HepG2 (cell line): ENCODE data around the gene STK4. TPM values are rescaled to one million over a fixed set of nuclear protein-coding genes. Genes with fewer than 3 reads are reported as not detected.

Source experiments
- ATAC-seq: fragments of 200-7000 bp; cut with Tn5 transposase; 3 replicates; pipeline ENCODE4 v1.9.1; 2020; ENCODE audit warnings: mild to moderate bottlenecking, moderate library complexity
- BruUV-seq: library from RNA; stranded (reverse); fragments of 400-500 nt; replicated peaks from 2 replicates; lab custom pipeline; 2021; lab: Mats Ljungman, UMichigan
- CTCF ChIA-PET: fragments of 300-600 bp; formaldehyde crosslinking; extraction: SDS; loops from one replicate; lab custom pipeline; 2021; ENCODE audit warnings: low total read pairs, inconsistent platforms, low intra/inter-chr PET ratio; lab: Yijun Ruan, JAX
- POLR2A ChIA-PET: fragments of 350-600 bp; sonication (Branson Sonifier 250); formaldehyde crosslinking; loops from one replicate; lab custom pipeline; 2020; ENCODE audit warnings: antibody characterized with exemption, inconsistent platforms; lab: Yijun Ruan, JAX
- DNase-seq: peaks from one replicate; pipeline ENCODE4 v3.0.0-alpha.2; 2015; ENCODE audit warnings: low spot score
- FAIRE-seq: peaks from 3 replicates; lab custom pipeline; 2011; peaks lifted over from hg19 to GRCh38; lab: Jason Lieb, UNC
- H2AFZ ChIP-seq: one replicate; pipeline ENCODE4 v1.6.1; 2011; ENCODE audit warnings: low read length, inconsistent platforms
- H3K27ac ChIP-seq: fragments of 300-600 bp; 3 replicates; pipeline ENCODE4 v1.8.0; 2011; ENCODE audit warnings: mixed run types, mild to moderate bottlenecking, mixed read lengths, low read length, inconsistent platforms; ENCODE audit not compliant: insufficient read depth; ENCODE audit errors: extremely low read length
- H3K27me3 ChIP-seq, 2 experiments: fragments of 200-600 bp in 1 of 2; 2 replicates in 1 of 2; 3 replicates in 1 of 2; pipeline versions ENCODE4 v1.6.0 to v1.8.0; 2011; ENCODE audit warnings: low read length in 2 of 2, mild to moderate bottlenecking in 2 of 2, moderate library complexity in 2 of 2, inconsistent platforms in 1 of 2; ENCODE audit not compliant: insufficient read depth in 2 of 2, control insufficient read depth in 1 of 2
- H3K36me3 ChIP-seq, 2 experiments: fragments of 200-600 bp in 1 of 2; replicated peaks in 1 of 2; 2 replicates in 1 of 2; 3 replicates in 1 of 2; pipeline versions ENCODE4 v1.5.1 to v1.8.0; 2011; ENCODE audit warnings: low read length in 2 of 2, inconsistent platforms in 1 of 2; ENCODE audit not compliant: insufficient read depth in 2 of 2, control insufficient read depth in 1 of 2
- H3K4me1 ChIP-seq: 2 replicates; pipeline ENCODE4 v1.5.1; 2012; ENCODE audit warnings: low read length, inconsistent platforms; ENCODE audit not compliant: insufficient read depth
- H3K4me2 ChIP-seq: 2 replicates; pipeline ENCODE4 v1.6.0; 2011; ENCODE audit warnings: low read depth, low read length, inconsistent platforms
- H3K4me3 ChIP-seq, 3 experiments: fragments of 200-600 bp in 1 of 3; sonication (generic), shearing (Covaris generic) in 1 of 3; replicated peaks in 1 of 3; 2 replicates each; pipeline ENCODE4 v1.5.1; 2011 to 2016; ENCODE audit warnings: low read length in 3 of 3, inconsistent platforms in 2 of 3, low read depth in 2 of 3, mild to moderate bottlenecking in 2 of 3, control low read depth in 1 of 3, mixed read lengths in 1 of 3; ENCODE audit not compliant: insufficient read depth in 1 of 3
- H3K79me2 ChIP-seq: one replicate; pipeline ENCODE4 v1.6.1; 2011; ENCODE audit warnings: low read length, inconsistent platforms; ENCODE audit not compliant: insufficient read depth
- H3K9ac ChIP-seq: 2 replicates; pipeline ENCODE4 v1.6.0; 2011; ENCODE audit warnings: mild to moderate bottlenecking, low read depth, low read length, inconsistent platforms; ENCODE audit not compliant: insufficient read depth
- H3K9me3 ChIP-seq: 2 replicates; pipeline ENCODE4 v1.5.1; 2012; ENCODE audit warnings: mild to moderate bottlenecking, low read length
- H4K20me1 ChIP-seq: 2 replicates; pipeline ENCODE4 v1.6.0; 2011; ENCODE audit warnings: inconsistent platforms, mild to moderate bottlenecking, low read length, moderate library complexity; ENCODE audit not compliant: insufficient read depth
- DMAP1 ChIP-seq: IDR thresholded peaks from 2 replicates; pipeline ENCODE4 v1.6.1; 2016
- HIVEP1 ChIP-seq: sonication (generic); formaldehyde crosslinking; IDR thresholded peaks from 2 replicates; pipeline ENCODE4 v1.4.0; 2020; ENCODE audit warnings: mild to moderate bottlenecking, missing genetic modification reagents
- NCOA1 ChIP-seq: sonication (generic); formaldehyde crosslinking; IDR thresholded peaks from 2 replicates; pipeline ENCODE4 v1.9.0; 2021; ENCODE audit warnings: missing genetic modification reagents
- PLRG1 ChIP-seq: fragments of 450-650 bp; conservative IDR thresholded peaks from 2 replicates; pipeline ENCODE4 v1.6.1; 2016
- PRPF4 ChIP-seq: fragments of 200-400 bp; formaldehyde crosslinking; IDR thresholded peaks from 2 replicates; pipeline ENCODE4 v1.6.1; 2016; ENCODE audit warnings: low read length, low read depth; ENCODE audit not compliant: poor library complexity, severe bottlenecking
- SOX6 ChIP-seq, 2 experiments: fragments of 450-650 bp in 1 of 2; sonication (generic) in 1 of 2; formaldehyde crosslinking in 1 of 2; IDR thresholded peaks; 2 replicates each; pipeline versions ENCODE4 v1.4.0 to v1.6.1; 2017 to 2020; ENCODE audit warnings: antibody characterized with exemption in 1 of 2, mild to moderate bottlenecking in 1 of 2, missing genetic modification reagents in 1 of 2
- TP53 ChIP-seq: sonication (generic); formaldehyde crosslinking; conservative IDR thresholded peaks from 2 replicates; pipeline ENCODE4 v1.4.0; 2020; ENCODE audit warnings: missing genetic modification reagents
- ZFP36 ChIP-seq: fragments of 150-350 bp; IDR thresholded peaks from 2 replicates; pipeline ENCODE4 v1.6.1; 2018; ENCODE audit warnings: borderline replicate concordance, low read length, low read depth; ENCODE audit not compliant: partially characterized antibody
- ZNF44 ChIP-seq: sonication (generic); formaldehyde crosslinking; IDR thresholded peaks from 2 replicates; pipeline ENCODE4 v1.5.1; 2020; ENCODE audit warnings: mild to moderate bottlenecking, missing genetic modification reagents
- ZNF660 ChIP-seq: sonication (generic); formaldehyde crosslinking; IDR thresholded peaks from 2 replicates; pipeline ENCODE4 v1.5.1; 2020; ENCODE audit warnings: mild to moderate bottlenecking, low read depth, missing genetic modification reagents, borderline replicate concordance
- ZNF883 ChIP-seq: sonication (generic); formaldehyde crosslinking; IDR thresholded peaks from 2 replicates; pipeline ENCODE4 v1.5.1; 2020; ENCODE audit warnings: mild to moderate bottlenecking, missing genetic modification reagents; ENCODE audit errors: not compliant biosample characterization
- WGBS: methylation state at CpG from one replicate; pipeline ENCODE4 v1.1.6; 2017; ENCODE audit warnings: low lambda C conversion rate; 5-methylcytosine and 5-hydroxymethylcytosine counted together
- in situ Hi-C: cut with HindIII; loops from 2 replicates; pipeline ENCODE4 v1.10.0; 2017; ENCODE audit warnings: low pct_unique_long_range_greater_than_20kb; ENCODE audit not compliant: extremely low pct_ligation_motif_present
- intact Hi-C: fragments of 100-400 bp; cut with micrococcal nuclease; formaldehyde crosslinking; loops from one replicate; pipeline ENCODE4 v1.10.0; 2022; ENCODE audit not compliant: unreplicated experiment
- polyA plus RNA-seq, 8 experiments: library from polyadenylated mRNA; depleted of rRNA in 3 of 8; stranded (reverse) in 7 of 8; unstranded in 1 of 8; fragments of >200 nt; fragmentation: Illumina TruSeq in 4 of 8; extraction: Trizol in 4 of 8; gene quantifications; 2 replicates each; pipeline versions ENCODE4 v1.2.1 to v1.2.3, GENCODE V29; 2011 to 2016; ENCODE audit warnings: low read depth in 4 of 8, missing spikeins in 1 of 8, mixed read lengths in 1 of 8; ENCODE audit not compliant: insufficient read depth in 1 of 8
- total RNA-seq, 5 experiments: library from RNA; depleted of rRNA; stranded (reverse); fragments of >200 nt; fragmentation: Illumina TruSeq; extraction: Trizol; gene quantifications; 2 replicates each; pipeline ENCODE4 v1.2.3, GENCODE V29; 2016; ENCODE audit warnings: low read depth in 1 of 5
- TF ChIP-seq, protein P1 (sequence below): sonication (generic); formaldehyde crosslinking; IDR thresholded peaks from 2 replicates; pipeline ENCODE4 v1.8.0; 2022; ENCODE audit warnings: missing genetic modification reagents, low read depth, mild to moderate bottlenecking, borderline replicate concordance
- TF ChIP-seq, protein P2 (sequence below): sonication (generic); formaldehyde crosslinking; IDR thresholded peaks from 2 replicates; pipeline ENCODE4 v1.4.0; 2020; ENCODE audit warnings: missing genetic modification reagents

STK4 gene
- total and polyA plus RNA-seq, 2 of the 13 experiments (the other 11 are each of a cell fraction or from before 2014, with no cell fraction given): 25.6 to 38.3 TPM

DNA sequence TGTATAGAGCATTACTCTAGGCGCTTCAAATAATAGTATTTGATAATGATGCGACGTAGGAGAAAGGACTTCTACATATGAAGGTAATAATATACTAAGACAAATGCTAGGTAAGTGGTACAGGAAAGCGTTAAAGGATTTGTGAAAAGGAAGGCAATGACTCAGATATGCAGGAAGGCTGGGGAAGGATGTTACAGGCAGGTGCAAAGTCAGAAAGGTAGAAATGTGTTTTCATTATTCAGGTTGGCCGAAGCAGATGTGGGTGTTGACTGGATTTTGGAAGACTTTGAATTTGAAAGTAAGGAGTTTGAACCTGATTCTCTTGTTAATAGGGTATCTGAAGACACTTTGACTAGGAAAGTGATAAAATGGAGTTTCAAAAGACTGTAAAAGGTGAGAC lies 51.0 kb downstream of the STK4 start:
- no peak overlapping the region for H3K4me3 ChIP-seq
- FAIRE-seq (no peak), ATAC-seq (no peak), DNase-seq (no peak)
- H3K36me3 ChIP-seq: peaks cover 4 to 44% of the 10 kb centered on the region in 2 experiments; a peak in 4 of 5 replicates
- ChIA-PET CTCF (no interaction called here), POLR2A (no interaction called here)
- no peak overlapping the region for H3K4me2 ChIP-seq
- 78% methylated on average over 5 of the region's 5 CpGs for WGBS
- H3K79me2 ChIP-seq: no peaks in the 10 kb centered on the region
- no peaks in the 10 kb centered on the region for H4K20me1 ChIP-seq
- in situ Hi-C loops: loop anchor here (10.0 kb wide), 1 partner anchor 278 kb away; no protein-coding TSS in a partner anchor
- no peaks in the 10 kb centered on the region for H3K27me3 ChIP-seq
- intact Hi-C loops: no loop called here
- BruUV-seq: no TSS peak
- H3K4me1 ChIP-seq: peaks cover 9% of the 10 kb centered on the region; the same call in 1 of the 2 replicates
- H2AFZ ChIP-seq: no peak overlapping the region
- H3K9me3 ChIP-seq: no peaks in the 10 kb centered on the region
- no peak overlapping the region for H3K9ac ChIP-seq
- no peak overlapping the region for H3K27ac ChIP-seq
- TF ChIP-seq, protein P1, sequence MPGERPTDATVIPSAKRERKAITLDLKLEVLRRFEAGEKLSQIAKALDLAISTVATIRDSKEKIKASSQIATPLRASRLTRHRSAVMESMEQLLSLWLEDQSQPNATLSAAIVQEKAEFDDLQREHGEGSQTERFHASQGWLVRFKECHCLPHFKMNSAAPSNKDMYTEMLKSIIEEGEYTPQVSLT (CRISPR knock-in tag): no peak
- TF ChIP-seq PRPF4 (no peak), ZNF660 (CRISPR knock-in tag) (no peak)

DNA sequence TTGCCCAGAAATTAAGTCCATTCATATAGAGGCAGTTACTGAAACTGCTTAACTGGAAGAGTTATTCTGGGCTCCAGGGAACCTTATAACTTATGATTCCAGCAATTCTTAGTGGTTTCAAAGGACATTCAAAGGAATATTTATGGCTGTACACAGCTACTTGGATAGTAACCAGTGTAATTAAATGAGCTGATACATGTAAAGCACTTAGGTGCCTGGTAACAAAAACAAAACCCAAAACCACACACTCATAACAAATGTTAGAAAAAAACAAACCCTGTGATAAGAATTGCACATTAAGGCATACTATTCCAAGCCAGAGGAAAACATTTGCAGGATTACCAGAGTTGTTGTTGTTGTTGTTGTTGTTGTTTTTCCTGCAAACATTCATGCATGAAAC lies 51.5 kb downstream of the STK4 start:
- POLR2A ChIA-PET: no interaction called here
- Histone ChIP-seq H3K4me2 (no peak overlapping the region), H3K36me3 (peaks cover 4 to 43% of the 10 kb centered on the region in 2 experiments; a peak in 4 of 5 replicates), H3K27ac (no peak overlapping the region), H3K9ac (no peak overlapping the region), H3K4me1 (peaks cover 9% of the 10 kb centered on the region; the same call in 1 of the 2 replicates), H3K27me3 (no peaks in the 10 kb centered on the region), H3K79me2 (no peaks in the 10 kb centered on the region), H2AFZ (no peak overlapping the region), H4K20me1 (no peaks in the 10 kb centered on the region)
- ATAC-seq (no peak), DNase-seq (no peak), FAIRE-seq (no peak)
- no TSS peak for BruUV-seq
- in situ Hi-C loops (loop anchor here (10.0 kb wide), 1 partner anchor 277 kb away; no protein-coding TSS in a partner anchor), intact Hi-C loops (no loop called here)
- CTCF ChIA-PET: no interaction called here
- TF ChIP-seq ZNF44 (CRISPR knock-in tag) (no peak), ZNF883 (CRISPR knock-in tag) (no peak), TP53 (no peak), DMAP1 (CRISPR knock-in tag) (no peak), PLRG1 (no peak), SOX6 (IDR thresholded peaks at IDR 0.05) (no peak), SOX6 (CRISPR knock-in tag; IDR thresholded peaks at IDR 0.05) (no peak), ZFP36 (no peak), HIVEP1 (no peak), NCOA1 (no peak)
- TF ChIP-seq, protein P2, sequence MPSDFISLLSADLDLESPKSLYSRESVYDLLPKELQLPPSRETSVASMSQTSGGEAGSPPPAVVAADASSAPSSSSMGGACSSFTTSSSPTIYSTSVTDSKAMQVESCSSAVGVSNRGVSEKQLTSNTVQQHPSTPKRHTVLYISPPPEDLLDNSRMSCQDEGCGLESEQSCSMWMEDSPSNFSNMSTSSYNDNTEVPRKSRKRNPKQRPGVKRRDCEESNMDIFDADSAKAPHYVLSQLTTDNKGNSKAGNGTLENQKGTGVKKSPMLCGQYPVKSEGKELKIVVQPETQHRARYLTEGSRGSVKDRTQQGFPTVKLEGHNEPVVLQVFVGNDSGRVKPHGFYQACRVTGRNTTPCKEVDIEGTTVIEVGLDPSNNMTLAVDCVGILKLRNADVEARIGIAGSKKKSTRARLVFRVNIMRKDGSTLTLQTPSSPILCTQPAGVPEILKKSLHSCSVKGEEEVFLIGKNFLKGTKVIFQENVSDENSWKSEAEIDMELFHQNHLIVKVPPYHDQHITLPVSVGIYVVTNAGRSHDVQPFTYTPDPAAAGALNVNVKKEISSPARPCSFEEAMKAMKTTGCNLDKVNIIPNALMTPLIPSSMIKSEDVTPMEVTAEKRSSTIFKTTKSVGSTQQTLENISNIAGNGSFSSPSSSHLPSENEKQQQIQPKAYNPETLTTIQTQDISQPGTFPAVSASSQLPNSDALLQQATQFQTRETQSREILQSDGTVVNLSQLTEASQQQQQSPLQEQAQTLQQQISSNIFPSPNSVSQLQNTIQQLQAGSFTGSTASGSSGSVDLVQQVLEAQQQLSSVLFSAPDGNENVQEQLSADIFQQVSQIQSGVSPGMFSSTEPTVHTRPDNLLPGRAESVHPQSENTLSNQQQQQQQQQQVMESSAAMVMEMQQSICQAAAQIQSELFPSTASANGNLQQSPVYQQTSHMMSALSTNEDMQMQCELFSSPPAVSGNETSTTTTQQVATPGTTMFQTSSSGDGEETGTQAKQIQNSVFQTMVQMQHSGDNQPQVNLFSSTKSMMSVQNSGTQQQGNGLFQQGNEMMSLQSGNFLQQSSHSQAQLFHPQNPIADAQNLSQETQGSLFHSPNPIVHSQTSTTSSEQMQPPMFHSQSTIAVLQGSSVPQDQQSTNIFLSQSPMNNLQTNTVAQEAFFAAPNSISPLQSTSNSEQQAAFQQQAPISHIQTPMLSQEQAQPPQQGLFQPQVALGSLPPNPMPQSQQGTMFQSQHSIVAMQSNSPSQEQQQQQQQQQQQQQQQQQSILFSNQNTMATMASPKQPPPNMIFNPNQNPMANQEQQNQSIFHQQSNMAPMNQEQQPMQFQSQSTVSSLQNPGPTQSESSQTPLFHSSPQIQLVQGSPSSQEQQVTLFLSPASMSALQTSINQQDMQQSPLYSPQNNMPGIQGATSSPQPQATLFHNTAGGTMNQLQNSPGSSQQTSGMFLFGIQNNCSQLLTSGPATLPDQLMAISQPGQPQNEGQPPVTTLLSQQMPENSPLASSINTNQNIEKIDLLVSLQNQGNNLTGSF: no peak
- TF ChIP-seq, all 625 proteins: peak for 0
- Histone ChIP-seq H3K9me3 (no peaks in the 10 kb centered on the region), H3K4me3 (no peak overlapping the region)
